CD14-positive monocyte (primary cell): ENCODE data around the gene POC1B. TPM values are rescaled to one million over a fixed set of nuclear protein-coding genes. Genes with fewer than 3 reads are reported as not detected.

Experiments
- DNase-seq, 3 donors: peaks; one replicate each; pipeline ENCODE4 v3.0.0-alpha.2; 2011 to 2022
- H2AFZ ChIP-seq: 2 replicates; pipeline ENCODE4 v1.6.0; 2012; ENCODE audit warnings: mild to moderate bottlenecking, low read depth, low read length, inconsistent platforms; ENCODE audit not compliant: insufficient read depth, poor library complexity, severe bottlenecking
- H3K27ac ChIP-seq, 2 donors: 1 replicate in 1 of 2; 2 replicates in 1 of 2; pipeline ENCODE4 v1.5.1; 2012 to 2013; ENCODE audit warnings: low read length in 2 of 2, control low read depth in 1 of 2, inconsistent platforms in 1 of 2, low read depth in 1 of 2, mild to moderate bottlenecking in 1 of 2
- H3K27me3 ChIP-seq, 2 donors: one replicate each; pipeline versions ENCODE4 v1.6.0 to v1.6.1; 2011 to 2013; ENCODE audit warnings: low read length in 2 of 2; ENCODE audit not compliant: control insufficient read depth in 2 of 2, insufficient read depth in 2 of 2
- H3K36me3 ChIP-seq, 2 donors: replicated peaks in 1 of 2; 1 replicate in 1 of 2; 2 replicates in 1 of 2; pipeline versions ENCODE4 v1.5.1 to v1.6.1; 2012 to 2013; ENCODE audit warnings: low read length in 2 of 2, control low read depth in 1 of 2, inconsistent platforms in 1 of 2, mild to moderate bottlenecking in 1 of 2; ENCODE audit not compliant: insufficient read depth in 2 of 2, control insufficient read depth in 1 of 2
- H3K4me1 ChIP-seq, 2 donors: 1 replicate in 1 of 2; 2 replicates in 1 of 2; pipeline versions ENCODE4 v1.5.1 to v1.6.1; 2012 to 2013; ENCODE audit warnings: low read length in 2 of 2, control low read depth in 1 of 2, inconsistent platforms in 1 of 2, mild to moderate bottlenecking in 1 of 2, moderate library complexity in 1 of 2; ENCODE audit not compliant: insufficient read depth in 2 of 2, control insufficient read depth in 1 of 2
- H3K4me2 ChIP-seq: replicated peaks from 2 replicates; pipeline ENCODE3; 2012; ENCODE audit warnings: low read length, moderate library complexity, mild to moderate bottlenecking; ENCODE audit not compliant: poor library complexity, severe bottlenecking; ENCODE audit errors: extremely low read depth
- H3K4me3 ChIP-seq, 3 experiments: fragments of 200-600 bp in 1 of 3; sonication (generic) in 1 of 3; replicated peaks in 1 of 3; 1 replicate in 2 of 3; 2 replicates in 1 of 3; pipeline ENCODE4 v1.5.1; 2011 to 2013; ENCODE audit warnings: low read length in 3 of 3, mild to moderate bottlenecking in 3 of 3, control low read depth in 2 of 3, low read depth in 2 of 3, inconsistent platforms in 1 of 3, moderate library complexity in 1 of 3
- H3K79me2 ChIP-seq: 2 replicates; pipeline ENCODE4 v1.6.0; 2012; ENCODE audit warnings: mild to moderate bottlenecking, control low read depth, inconsistent platforms, low read length, moderate library complexity; ENCODE audit not compliant: insufficient read depth
- H3K9ac ChIP-seq: 2 replicates; pipeline ENCODE4 v1.6.0; 2017; ENCODE audit warnings: low read length, mild to moderate bottlenecking; ENCODE audit not compliant: insufficient read depth, poor library complexity, severe bottlenecking
- H3K9me3 ChIP-seq, 2 donors: replicated peaks in 1 of 2; 1 replicate in 1 of 2; 2 replicates in 1 of 2; pipeline versions ENCODE4 v1.5.1 to v1.6.1; 2012 to 2013; ENCODE audit warnings: low read length in 2 of 2, control low read depth in 1 of 2; ENCODE audit not compliant: control insufficient read depth in 1 of 2, insufficient read depth in 1 of 2
- H4K20me1 ChIP-seq: 2 replicates; pipeline ENCODE4 v1.6.0; 2012; ENCODE audit warnings: mild to moderate bottlenecking, low read length, control low read depth, moderate library complexity; ENCODE audit not compliant: insufficient read depth
- H3K27ac Mint-ChIP-seq, 7 donors: one replicate each; pipeline ENCODE4 v1.8.0; 2020; ENCODE audit warnings: mild to moderate bottlenecking in 7 of 7, mixed read lengths in 7 of 7, moderate library complexity in 6 of 7, inconsistent platforms in 2 of 7
- H3K27me3 Mint-ChIP-seq, 3 donors: one replicate each; pipeline ENCODE4 v1.8.0; 2021 to 2022; ENCODE audit warnings: low read depth in 3 of 3, mild to moderate bottlenecking in 3 of 3, mixed read lengths in 3 of 3, moderate library complexity in 3 of 3, inconsistent platforms in 1 of 3
- H3K36me3 Mint-ChIP-seq, 2 donors: one replicate each; pipeline ENCODE4 v1.8.0; 2020; ENCODE audit warnings: mixed read lengths in 2 of 2, inconsistent platforms in 1 of 2, mild to moderate bottlenecking in 1 of 2
- H3K4me1 Mint-ChIP-seq: one replicate; pipeline ENCODE4 v1.8.0; 2020; ENCODE audit warnings: mild to moderate bottlenecking, mixed read lengths
- H3K4me3 Mint-ChIP-seq, 2 donors: one replicate each; pipeline ENCODE4 v1.8.0; 2020; ENCODE audit warnings: mild to moderate bottlenecking in 2 of 2, mixed read lengths in 2 of 2, moderate library complexity in 1 of 2
- H3K9me3 Mint-ChIP-seq, 7 donors: one replicate each; pipeline ENCODE4 v1.8.0; 2020 to 2022; ENCODE audit warnings: mixed read lengths in 7 of 7, mild to moderate bottlenecking in 6 of 7, moderate library complexity in 6 of 7, inconsistent platforms in 2 of 7
- WGBS: methylation state at CpG from one replicate; pipeline ENCODE4 v1.1.5; 2013; ENCODE audit warnings: missing lambda C conversion rate; ENCODE audit not compliant: insufficient coverage; 5-methylcytosine and 5-hydroxymethylcytosine counted together
- intact Hi-C, 2 donors: fragments of 100-400 bp; cut with micrococcal nuclease; formaldehyde crosslinking; loops; one replicate each; pipeline versions ENCODE4 v1.15.0 to v1.15.1; 2023
- polyA plus RNA-seq, 3 donors: library from polyadenylated mRNA; depleted of rRNA in 1 of 3; unstranded in 2 of 3; stranded (reverse) in 1 of 3; fragments of 300-500 nt in 2 of 3; fragments of >200 nt in 1 of 3; fragmentation: Illumina TruSeq in 2 of 3; gene quantifications; 1 replicate in 2 of 3; 2 replicates in 1 of 3; pipeline ENCODE4 v1.2.3, GENCODE V29; 2012 to 2021
- TF ChIP-seq, protein P1 (sequence below): fragments of 200-600 bp; IDR thresholded peaks from one replicate; pipeline ENCODE4 v1.8.0; 2022; ENCODE audit warnings: antibody characterized with exemption, mild to moderate bottlenecking

Gene POC1B
- polyA plus RNA-seq, 3 donors, result 8.4 to 32.0 (median 29.7) TPM

DNA sequence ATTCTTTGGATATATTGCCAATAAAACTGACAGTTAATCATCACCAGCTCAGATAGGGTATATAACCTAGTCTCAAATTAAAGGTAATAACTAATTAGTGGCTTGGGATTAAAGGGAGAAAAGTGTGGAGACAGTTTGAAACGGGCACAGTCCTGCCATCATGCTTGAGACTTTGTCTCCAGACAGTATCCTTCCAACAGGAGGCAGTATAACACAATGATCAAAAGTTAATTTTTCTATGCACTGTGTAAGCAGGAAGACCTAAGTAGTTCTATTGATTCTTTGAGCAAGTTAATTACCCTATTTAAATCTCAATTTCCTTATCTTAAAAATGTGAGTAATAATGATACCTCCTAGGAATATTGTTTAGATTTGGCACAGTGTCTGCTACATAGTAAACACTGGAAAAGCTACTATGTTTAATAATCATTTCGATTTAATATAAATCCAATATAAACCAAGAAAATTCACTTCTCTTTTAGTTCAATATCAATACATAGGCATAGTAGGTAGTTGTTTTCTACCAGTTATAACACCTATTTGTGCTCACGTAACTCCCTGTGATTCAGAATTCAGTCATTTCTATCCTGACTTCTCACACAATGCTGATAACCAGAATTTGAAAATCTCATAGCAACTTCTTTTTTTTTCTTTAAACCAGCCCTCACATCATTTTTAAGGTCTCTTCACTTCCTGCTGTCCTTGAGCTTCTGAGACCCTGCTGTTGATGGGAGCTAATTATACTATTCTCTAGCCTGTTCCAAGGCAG is 54.9 kb downstream of the POC1B start:
- Histone ChIP-seq H3K79me2 (no peaks in the 10 kb centered on the region), H3K4me2 (no peak overlapping the region), H3K27me3 (no peaks in the 10 kb centered on the region), H2AFZ (no peak overlapping the region), H3K27ac (no peak overlapping the region), H3K9me3 (no peaks in the 10 kb centered on the region), H3K4me1 (peaks cover 12 to 17% of the 10 kb centered on the region in 2 donors), H3K4me3 (no peak overlapping the region), H3K9ac (no peak overlapping the region), H3K36me3 (peaks cover 0 to 8% of the 10 kb centered on the region in 2 donors), H4K20me1 (no peaks in the 10 kb centered on the region)
- intact Hi-C loops, result loop anchor here in 1 of 2 donors (10.0 kb wide), 1 partner anchor 54 kb away; the partner anchor contains the start of genes GALNT4 and POC1B
- Mint-ChIP-seq H3K4me1 (peaks cover 20% of the 10 kb centered on the region), H3K27me3 (no peaks in the 10 kb centered on the region), H3K36me3 (peaks cover 12 to 13% of the 10 kb centered on the region in 2 donors), H3K27ac (no peak overlapping the region), H3K9me3 (no peaks in the 10 kb centered on the region), H3K4me3 (no peak overlapping the region)
- TF ChIP-seq, protein P1, sequence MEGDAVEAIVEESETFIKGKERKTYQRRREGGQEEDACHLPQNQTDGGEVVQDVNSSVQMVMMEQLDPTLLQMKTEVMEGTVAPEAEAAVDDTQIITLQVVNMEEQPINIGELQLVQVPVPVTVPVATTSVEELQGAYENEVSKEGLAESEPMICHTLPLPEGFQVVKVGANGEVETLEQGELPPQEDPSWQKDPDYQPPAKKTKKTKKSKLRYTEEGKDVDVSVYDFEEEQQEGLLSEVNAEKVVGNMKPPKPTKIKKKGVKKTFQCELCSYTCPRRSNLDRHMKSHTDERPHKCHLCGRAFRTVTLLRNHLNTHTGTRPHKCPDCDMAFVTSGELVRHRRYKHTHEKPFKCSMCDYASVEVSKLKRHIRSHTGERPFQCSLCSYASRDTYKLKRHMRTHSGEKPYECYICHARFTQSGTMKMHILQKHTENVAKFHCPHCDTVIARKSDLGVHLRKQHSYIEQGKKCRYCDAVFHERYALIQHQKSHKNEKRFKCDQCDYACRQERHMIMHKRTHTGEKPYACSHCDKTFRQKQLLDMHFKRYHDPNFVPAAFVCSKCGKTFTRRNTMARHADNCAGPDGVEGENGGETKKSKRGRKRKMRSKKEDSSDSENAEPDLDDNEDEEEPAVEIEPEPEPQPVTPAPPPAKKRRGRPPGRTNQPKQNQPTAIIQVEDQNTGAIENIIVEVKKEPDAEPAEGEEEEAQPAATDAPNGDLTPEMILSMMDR, result peak; percentile 73
- WGBS, result no CpG with 5 or more reads among the region's 3 CpGs
- peak in 2 of 3 donors; percentile 28 to 44 for DNase-seq

DNA sequence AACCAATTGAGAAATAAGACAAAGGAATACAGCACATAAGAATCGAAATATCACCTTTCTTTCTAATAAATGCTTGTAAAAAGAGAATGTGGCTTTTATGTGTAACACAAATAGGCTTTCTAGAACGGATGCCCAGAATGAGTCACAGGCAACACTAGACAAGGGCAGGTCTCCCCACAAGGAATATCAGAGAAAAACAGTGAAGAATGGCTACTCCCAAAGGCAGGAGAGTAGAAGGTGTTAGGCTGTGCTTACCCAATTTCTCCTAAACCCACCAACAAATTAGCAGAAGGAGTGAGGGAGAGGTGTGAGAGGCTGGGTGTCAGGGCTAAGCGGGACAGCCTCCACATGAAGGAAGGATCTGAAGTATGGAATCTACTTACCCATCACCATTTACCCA is 56.5 kb downstream of the POC1B start:
- Histone ChIP-seq H3K27me3 (no peaks in the 10 kb centered on the region), H2AFZ (no peak overlapping the region), H3K36me3 (peaks cover 0 to 4% of the 10 kb centered on the region in 2 donors), H3K4me3 (no peak overlapping the region), H4K20me1 (no peaks in the 10 kb centered on the region), H3K79me2 (no peaks in the 10 kb centered on the region), H3K4me2 (no peak overlapping the region), H3K9ac (no peak overlapping the region), H3K9me3 (no peaks in the 10 kb centered on the region), H3K27ac (no peak overlapping the region), H3K4me1 (peaks cover 12 to 17% of the 10 kb centered on the region in 2 donors)
- H3K4me1 Mint-ChIP-seq, result peaks cover 20% of the 10 kb centered on the region
- DNase-seq, result no peak
- H3K36me3 Mint-ChIP-seq, result peaks cover 16 to 20% of the 10 kb centered on the region in 2 donors
- no peaks in the 10 kb centered on the region for H3K9me3 Mint-ChIP-seq
- H3K4me3 Mint-ChIP-seq, result no peak overlapping the region
- H3K27ac Mint-ChIP-seq, result peak overlapping the region in 3 of 7 donors; percentile 1 to 38 (median 1)
- intact Hi-C loops, result loop anchor here (5.0 to 10.0 kb wide), 2 partner anchors 58 to 125 kb away; partner anchors contain the start of gene POC1B (in 1 of the 2)
- no peaks in the 10 kb centered on the region for H3K27me3 Mint-ChIP-seq
- TF ChIP-seq, protein P1, result no peak
- no CpG with 5 or more reads among the region's 3 CpGs for WGBS
